H1 (cell line): ENCODE results near the gene THAP4. TPM values are rescaled to one million over a fixed set of nuclear protein-coding genes. Genes with fewer than 3 reads are reported as not detected.

Experiments
- CTCF ChIA-PET: fragments of 300-600 bp; sonication (Branson Sonifier 250); formaldehyde crosslinking; loops from one replicate; lab custom pipeline; 2021; ENCODE audit not compliant: partially characterized antibody; lab: Charles Lee
- POLR2A ChIA-PET: fragments of 300-600 bp; sonication (Branson Sonifier 250); formaldehyde crosslinking; loops from one replicate; lab custom pipeline; 2021; ENCODE audit warnings: inconsistent platforms; ENCODE audit not compliant: partially characterized antibody; lab: Charles Lee
- DNase-seq, 2 experiments: peaks; one replicate each; pipeline versions ENCODE4 v3.0.0 to v3.0.0-alpha.2; 2010 to 2022; ENCODE audit warnings: low spot score in 2 of 2, low read depth in 1 of 2, mixed read lengths in 1 of 2
- FAIRE-seq: peaks from 2 replicates; lab custom pipeline; 2011; peaks lifted over from hg19 to GRCh38; lab: Jason Lieb, UNC
- H2AFZ ChIP-seq: 2 replicates; pipeline ENCODE4 v1.8.1; 2012; ENCODE audit warnings: low read length, inconsistent platforms
- H2AK5ac ChIP-seq: 2 replicates; pipeline ENCODE4 v1.6.1; 2013; ENCODE audit warnings: low read depth, low read length
- H2BK120ac ChIP-seq: replicated peaks from 2 replicates; pipeline ENCODE3; 2013; ENCODE audit warnings: low read depth, low read length, inconsistent platforms
- H2BK12ac ChIP-seq: 2 replicates; pipeline ENCODE4 v1.6.1; 2013; ENCODE audit warnings: low read depth, low read length
- H2BK15ac ChIP-seq: 2 replicates; pipeline ENCODE4 v1.6.1; 2013; ENCODE audit warnings: low read length
- H2BK20ac ChIP-seq: 2 replicates; pipeline ENCODE4 v1.6.1; 2013; ENCODE audit warnings: low read length
- H2BK5ac ChIP-seq: 2 replicates; pipeline ENCODE4 v1.6.1; 2013; ENCODE audit warnings: low read depth, low read length
- H3K14ac ChIP-seq: 2 replicates; pipeline ENCODE4 v1.6.1; 2013; ENCODE audit warnings: inconsistent platforms; ENCODE audit not compliant: insufficient read length
- H3K18ac ChIP-seq: 2 replicates; pipeline ENCODE4 v1.6.1; 2013; ENCODE audit warnings: low read length; ENCODE audit errors: extremely low read depth
- H3K23ac ChIP-seq: 2 replicates; pipeline ENCODE4 v1.6.1; 2013; ENCODE audit warnings: inconsistent platforms; ENCODE audit not compliant: insufficient read length
- H3K23me2 ChIP-seq: 2 replicates; pipeline ENCODE4 v1.6.1; 2013; ENCODE audit warnings: low read depth, low read length
- H3K27ac ChIP-seq: 2 replicates; pipeline ENCODE4 v1.6.1; 2011; ENCODE audit warnings: low read depth, low read length, inconsistent platforms
- H3K27me3 ChIP-seq, 4 experiments: replicated peaks in 1 of 4; 1 replicate in 1 of 4; 2 replicates in 3 of 4; pipeline versions ENCODE4 v1.6.1 to v1.8.1; 2011 to 2013; ENCODE audit warnings: low read length in 3 of 4, mild to moderate bottlenecking in 3 of 4, inconsistent platforms in 2 of 4, mixed read lengths in 2 of 4, moderate library complexity in 1 of 4; ENCODE audit not compliant: control insufficient read depth in 3 of 4, insufficient read depth in 3 of 4; ENCODE audit errors: extremely low read depth in 1 of 4
- H3K36me3 ChIP-seq, 4 experiments: 2 replicates each; pipeline versions ENCODE4 v1.6.1 to v1.8.1; 2011 to 2013; ENCODE audit warnings: mild to moderate bottlenecking in 4 of 4, low read length in 3 of 4, moderate library complexity in 2 of 4, control low read depth in 1 of 4, inconsistent platforms in 1 of 4; ENCODE audit not compliant: insufficient read depth in 4 of 4, control insufficient read depth in 2 of 4
- H3K4ac ChIP-seq: replicated peaks from 2 replicates; pipeline ENCODE3; 2013; ENCODE audit warnings: low read length, low read depth, mixed read lengths, inconsistent platforms; ENCODE audit not compliant: insufficient read length
- H3K4me1 ChIP-seq, 4 experiments: replicated peaks in 1 of 4; 1 replicate in 1 of 4; 2 replicates in 3 of 4; pipeline versions ENCODE4 v1.6.1 to v1.8.1; 2011 to 2013; ENCODE audit warnings: low read length in 3 of 4, inconsistent platforms in 2 of 4, mixed read lengths in 1 of 4; ENCODE audit not compliant: insufficient read depth in 4 of 4, control insufficient read depth in 3 of 4
- H3K4me2 ChIP-seq, 2 experiments: 2 replicates each; pipeline versions ENCODE4 v1.6.1 to v1.8.1; 2011 to 2013; ENCODE audit warnings: low read depth in 2 of 2, low read length in 2 of 2, control low read depth in 1 of 2, inconsistent platforms in 1 of 2, mild to moderate bottlenecking in 1 of 2; ENCODE audit not compliant: insufficient read depth in 1 of 2
- H3K4me3 ChIP-seq, 4 experiments: fragments of 200-600, 300-600 bp in 1 of 4; sonication (generic), shearing (Covaris generic), sonication (Bioruptor Twin) in 1 of 4; 2 replicates each; pipeline versions ENCODE4 v1.5.1 to v1.8.1; 2011 to 2016; ENCODE audit warnings: low read length in 4 of 4, low read depth in 3 of 4, control low read depth in 2 of 4, inconsistent platforms in 2 of 4, mild to moderate bottlenecking in 2 of 4, mixed read lengths in 1 of 4, moderate library complexity in 1 of 4; ENCODE audit not compliant: insufficient read depth in 2 of 4; ENCODE audit errors: extremely low read depth in 1 of 4
- H3K56ac ChIP-seq: replicated peaks from 2 replicates; pipeline ENCODE3; 2013; ENCODE audit warnings: low read depth, mild to moderate bottlenecking, mixed read lengths, low read length, inconsistent platforms; ENCODE audit not compliant: insufficient read length
- H3K79me1 ChIP-seq: 2 replicates; pipeline ENCODE4 v1.6.1; 2013; ENCODE audit warnings: low read depth, low read length, control low read depth
- H3K79me2 ChIP-seq, 2 experiments: 2 replicates each; pipeline versions ENCODE4 v1.6.1 to v1.8.1; 2012 to 2013; ENCODE audit warnings: low read length in 2 of 2, mild to moderate bottlenecking in 2 of 2, inconsistent platforms in 1 of 2; ENCODE audit not compliant: insufficient read depth in 2 of 2, control insufficient read depth in 1 of 2
- H3K9ac ChIP-seq, 4 experiments: replicated peaks in 1 of 4; 1 replicate in 1 of 4; 2 replicates in 3 of 4; pipeline versions ENCODE4 v1.6.1 to v1.8.1; 2011 to 2013; ENCODE audit warnings: low read depth in 3 of 4, low read length in 3 of 4, control low read depth in 2 of 4, mild to moderate bottlenecking in 2 of 4, moderate library complexity in 2 of 4, inconsistent platforms in 1 of 4; ENCODE audit errors: extremely low read depth in 1 of 4
- H3K9me3 ChIP-seq, 2 experiments: 2 replicates each; pipeline versions ENCODE4 v1.6.1 to v1.8.1; 2012 to 2013; ENCODE audit warnings: mild to moderate bottlenecking in 2 of 2, moderate library complexity in 2 of 2, control low read depth in 1 of 2, inconsistent platforms in 1 of 2, low read depth in 1 of 2, low read length in 1 of 2, mixed read lengths in 1 of 2; ENCODE audit not compliant: insufficient read depth in 2 of 2
- H4K20me1 ChIP-seq, 2 experiments: replicated peaks in 1 of 2; 2 replicates each; pipeline versions ENCODE3 to v1.8.1; 2011 to 2013; ENCODE audit warnings: inconsistent platforms in 2 of 2, low read length in 2 of 2, mild to moderate bottlenecking in 1 of 2; ENCODE audit not compliant: insufficient read depth in 2 of 2, control insufficient read depth in 1 of 2
- H4K5ac ChIP-seq: 2 replicates; pipeline ENCODE4 v1.6.1; 2013; ENCODE audit warnings: low read length, low read depth, mixed read lengths, inconsistent platforms; ENCODE audit not compliant: insufficient read length
- H4K8ac ChIP-seq: 2 replicates; pipeline ENCODE4 v1.8.0; 2013; ENCODE audit warnings: mild to moderate bottlenecking, moderate library complexity, low read length, inconsistent platforms; ENCODE audit not compliant: insufficient read depth; ENCODE audit errors: extremely low read depth
- H4K91ac ChIP-seq: replicated peaks from 2 replicates; pipeline ENCODE3; 2013; ENCODE audit warnings: low read length, mixed read lengths, inconsistent platforms; ENCODE audit not compliant: insufficient read length
- CHD2 ChIP-seq: IDR thresholded peaks from 2 replicates; pipeline ENCODE4 v1.6.1; 2012; ENCODE audit warnings: low read length, improper control_type of control experiment
- EGR1 ChIP-seq: IDR thresholded peaks from 2 replicates; pipeline ENCODE4 v1.6.1; 2011; ENCODE audit warnings: low read depth, low read length, borderline replicate concordance
- GTF2F1 ChIP-seq: IDR thresholded peaks from 2 replicates; pipeline ENCODE4 v1.6.1; 2012; ENCODE audit warnings: low read depth, low read length, improper control_type of control experiment, borderline replicate concordance
- WGBS, 2 experiments: shearing (Covaris generic) in 1 of 2; methylation state at CpG; one replicate each; pipeline versions ENCODE4 v1.1.6 to v1.1.7; 2013 to 2015; ENCODE audit warnings: low lambda C conversion rate in 2 of 2, mixed read lengths in 2 of 2, inconsistent platforms in 1 of 2, low coverage in 1 of 2, missing lambda C conversion rate in 1 of 2; ENCODE audit not compliant: insufficient replicate concordance in 2 of 2, insufficient coverage in 1 of 2, insufficient read length in 1 of 2; ENCODE audit errors: extremely low coverage in 1 of 2, missing lambda C conversion rate in 1 of 2; 5-methylcytosine and 5-hydroxymethylcytosine counted together
- polyA plus RNA-seq, 7 experiments: library from polyadenylated mRNA; depleted of rRNA in 3 of 7; stranded (reverse) in 5 of 7; unstranded in 2 of 7; fragments of >200 nt in 5 of 7; fragments of 200-250 nt in 2 of 7; gene quantifications; 1 replicate in 5 of 7; 2 replicates in 1 of 7; 4 replicates in 1 of 7; pipeline versions ENCODE4 v1.2.1 to v1.2.3, GENCODE V29; 2011 to 2013; ENCODE audit warnings: missing spikeins in 2 of 7, mixed read lengths in 2 of 7
- total RNA-seq: library from RNA; stranded (reverse); fragmentation: NEBNext Ultra II Directional; extraction: Animal tissue kit (Norgen Biotek cat#: 25700); gene quantifications from 2 replicates; pipeline ENCODE4 v1.2.1, GENCODE V29; 2021
- TF ChIP-seq, protein P1 (sequence below): IDR thresholded peaks from 2 replicates; pipeline ENCODE4 v1.6.1; 2012; ENCODE audit warnings: inconsistent platforms

The THAP4 gene
- total and polyA plus RNA-seq, 2 of the 8 experiments (the other 6 are each of a cell fraction or from before 2014, with no cell fraction given) = 78.9 to 83.6 TPM

DNA sequence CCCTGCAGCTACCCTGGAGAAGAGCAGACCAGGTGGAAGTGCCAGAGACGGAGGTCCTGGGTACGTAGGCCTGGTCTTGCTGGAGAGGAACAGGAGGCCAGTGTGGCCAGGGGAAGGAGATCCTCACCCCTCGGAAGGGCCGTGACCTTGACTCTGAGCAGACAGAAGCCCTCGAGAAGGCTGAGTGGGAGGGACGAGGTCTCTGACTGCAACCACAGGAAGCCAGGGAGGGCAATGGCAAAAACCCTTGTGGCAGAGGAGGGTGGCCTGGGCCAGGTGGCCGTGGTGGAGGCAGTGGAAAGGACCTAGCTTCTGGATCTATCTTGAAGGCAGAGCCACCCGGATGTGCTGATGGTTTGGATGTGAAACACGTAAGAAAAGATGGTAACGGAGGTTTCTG, 28.1 kb downstream of the THAP4 start:
- no peak overlapping the region for H3K56ac ChIP-seq
- H3K14ac ChIP-seq = no peak overlapping the region
- peaks cover 0 to 4% (median 1%) of the 10 kb centered on the region in 4 experiments; a peak in 4 of 8 replicates for H3K36me3 ChIP-seq
- no peak overlapping the region for H2BK12ac ChIP-seq
- H3K18ac ChIP-seq = no peak overlapping the region
- no peak overlapping the region for H4K5ac ChIP-seq
- TF ChIP-seq EGR1 (no peak), GTF2F1 (no peak), CHD2 (no peak)
- TF ChIP-seq, protein P1, sequence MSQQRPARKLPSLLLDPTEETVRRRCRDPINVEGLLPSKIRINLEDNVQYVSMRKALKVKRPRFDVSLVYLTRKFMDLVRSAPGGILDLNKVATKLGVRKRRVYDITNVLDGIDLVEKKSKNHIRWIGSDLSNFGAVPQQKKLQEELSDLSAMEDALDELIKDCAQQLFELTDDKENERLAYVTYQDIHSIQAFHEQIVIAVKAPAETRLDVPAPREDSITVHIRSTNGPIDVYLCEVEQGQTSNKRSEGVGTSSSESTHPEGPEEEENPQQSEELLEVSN = no peak
- TF ChIP-seq, all 59 proteins: peak for 0
- Histone ChIP-seq H4K91ac (no peak overlapping the region), H4K20me1 (peaks cover 2 to 7% of the 10 kb centered on the region in 2 experiments), H3K27ac (no peak overlapping the region), H3K79me1 (peaks cover 2% of the 10 kb centered on the region; the same call in 1 of the 2 replicates), H3K4me2 (no peak overlapping the region; a peak in 1 of 4 replicates), H3K4ac (no peak overlapping the region), H2BK20ac (no peak overlapping the region), H3K9ac (no peak overlapping the region), H2BK120ac (no peak overlapping the region), H3K23me2 (peaks cover 5% of the 10 kb centered on the region; the same call in 1 of the 2 replicates), H3K79me2 (peaks cover 6 to 19% of the 10 kb centered on the region in 2 experiments), H2AFZ (no peak overlapping the region), H2BK15ac (no peak overlapping the region), H2AK5ac (0 out of 2 replicates have a peak overlapping the region, but pooled peaks have one; percentile 76), H3K9me3 (no peaks in the 10 kb centered on the region), H3K4me3 (no peak overlapping the region), H3K23ac (no peak overlapping the region), H4K8ac (no peak overlapping the region; the same call in 1 of the 2 replicates), H3K27me3 (no peaks in the 10 kb centered on the region), H3K4me1 (no peaks in the 10 kb centered on the region), H2BK5ac (no peak overlapping the region)
- no peak for FAIRE-seq
- CTCF ChIA-PET = interaction anchor here (0.8 to 3.8 kb wide), 4 partner anchors 10 to 185 kb away, joined by 3 to 18 read pairs (median 4); no protein-coding TSS in a partner anchor
- DNase-seq = no peak
- POLR2A ChIA-PET = interaction anchor here (0.9 to 2.4 kb wide), 4 partner anchors 24 to 93 kb away, joined by 3 to 9 read pairs (median 4); partner anchors contain the start of genes DTYMK and ING5
- 93% methylated on average over 10 of the region's 10 CpGs; no CpG with 5 or more reads in 1 of the 2 experiments for WGBS, 2 experiments
